ENCODE results near the gene TREML4. TPM values are rescaled to one million over a fixed set of nuclear protein-coding genes. Genes with fewer than 3 reads are reported as not detected.

TREML4 gene
- total and polyA plus RNA-seq, 2 of the 4 experiments (the other 2 are of a cell fraction): not detected

GRCh38 chr6:41222513-41222912 lies 5.6 kb upstream of the TREML4 start:
- ATAC-seq (ENCODE audit: low read depth): no peak
- Histone ChIP-seq H3K14ac (replicated peaks; ENCODE audit: low read depth, low read length) (no peak overlapping the region), H3K27ac (ENCODE audit: insufficient read depth, low read length) (no peak overlapping the region), H4K91ac (ENCODE audit: insufficient read depth, low read depth, low read length) (no peak overlapping the region), H3K4me2 (ENCODE audit: low read depth, low read length) (no peak overlapping the region), H3K4me1 (ENCODE audit: control insufficient read depth, insufficient read depth, low read length) (no peaks in the 10 kb centered on the region), H2BK15ac (ENCODE audit: low read depth, low read length) (no peak overlapping the region), H3K4me3 (ENCODE audit: insufficient read depth, low read depth, low read length) (no peak overlapping the region), H3K27me3 (ENCODE audit: control insufficient read depth, insufficient read depth, low read length) (no peaks in the 10 kb centered on the region; the same call in 1 of the 2 replicates), H4K5ac (ENCODE audit: low read depth, low read length) (no peak overlapping the region), H2AK9ac (replicated peaks; ENCODE audit: low read depth, low read length, poor library complexity) (no peak overlapping the region), H2BK120ac (ENCODE audit: low read depth, low read length) (no peak overlapping the region), H3K4ac (ENCODE audit: low read depth, low read length) (no peak overlapping the region), H3K9ac (ENCODE audit: low read depth, low read length) (no peak overlapping the region), H2AFZ (replicated peaks; ENCODE audit: low read length, poor library complexity) (no peak overlapping the region), H3K9me1 (ENCODE audit: insufficient read depth, low read length) (no peaks in the 10 kb centered on the region), H2BK20ac (ENCODE audit: low read depth, low read length) (no peak overlapping the region), H3K56ac (ENCODE audit: extremely low read depth, insufficient read depth, low read length) (no peak overlapping the region), H2BK5ac (ENCODE audit: low read depth, low read length, poor library complexity, severe bottlenecking) (no peak overlapping the region), H3K18ac (ENCODE audit: low read depth, low read length) (no peak overlapping the region), H3K9me3 (ENCODE audit: control insufficient read depth, insufficient read depth, low read length) (no peaks in the 10 kb centered on the region), H3K36me3 (ENCODE audit: control insufficient read depth, insufficient read depth, low read length) (no peaks in the 10 kb centered on the region), H4K20me1 (ENCODE audit: insufficient read depth, low read length) (no peaks in the 10 kb centered on the region), H2AK5ac (ENCODE audit: low read depth, low read length) (no peak overlapping the region), H3K23ac (ENCODE audit: low read depth, low read length) (no peak overlapping the region), H3K79me1 (ENCODE audit: low read depth in 1 of 2, low read length in 2 of 2) (no peaks in the 10 kb centered on the region), H4K8ac (ENCODE audit: low read depth in 2 of 2, low read length in 2 of 2) (no peak overlapping the region)
- in situ Hi-C loops (cut with MboI; ENCODE audit: low sequenced_read_pairs) (no loop called here), intact Hi-C loops (cut with micrococcal nuclease) (no loop called here), dilution Hi-C loops (cut with HindIII; ENCODE audit: low sequenced_read_pairs, unreplicated experiment) (no loop called here)
- no peak for DNase-seq
- no TSS peak for BruUV-seq (replicated peaks)
- no CpG with 5 or more reads among the region's 5 CpGs for WGBS, 2 experiments (ENCODE audit: extremely low coverage in 2 of 2, insufficient read length in 1 of 2)
- ChIA-PET CTCF (no interaction called here), POLR2A (ENCODE audit: unreplicated experiment) (no interaction called here)
- TF ChIP-seq BHLHE40 (IDR thresholded peaks at IDR 0.05; ENCODE audit: low read depth, low read length) (no peak), POLR2A (IDR thresholded peaks at IDR 0.05; ENCODE audit: low read depth, low read length) (no peak), MAFK (IDR thresholded peaks at IDR 0.05; ENCODE audit: low read depth, low read length) (no peak), FOS (IDR thresholded peaks at IDR 0.05; ENCODE audit: low read depth, low read length) (no peak), MAZ (IDR thresholded peaks at IDR 0.05; ENCODE audit: borderline replicate concordance, low read depth, low read length) (no peak)
- TF ChIP-seq, protein P1, sequence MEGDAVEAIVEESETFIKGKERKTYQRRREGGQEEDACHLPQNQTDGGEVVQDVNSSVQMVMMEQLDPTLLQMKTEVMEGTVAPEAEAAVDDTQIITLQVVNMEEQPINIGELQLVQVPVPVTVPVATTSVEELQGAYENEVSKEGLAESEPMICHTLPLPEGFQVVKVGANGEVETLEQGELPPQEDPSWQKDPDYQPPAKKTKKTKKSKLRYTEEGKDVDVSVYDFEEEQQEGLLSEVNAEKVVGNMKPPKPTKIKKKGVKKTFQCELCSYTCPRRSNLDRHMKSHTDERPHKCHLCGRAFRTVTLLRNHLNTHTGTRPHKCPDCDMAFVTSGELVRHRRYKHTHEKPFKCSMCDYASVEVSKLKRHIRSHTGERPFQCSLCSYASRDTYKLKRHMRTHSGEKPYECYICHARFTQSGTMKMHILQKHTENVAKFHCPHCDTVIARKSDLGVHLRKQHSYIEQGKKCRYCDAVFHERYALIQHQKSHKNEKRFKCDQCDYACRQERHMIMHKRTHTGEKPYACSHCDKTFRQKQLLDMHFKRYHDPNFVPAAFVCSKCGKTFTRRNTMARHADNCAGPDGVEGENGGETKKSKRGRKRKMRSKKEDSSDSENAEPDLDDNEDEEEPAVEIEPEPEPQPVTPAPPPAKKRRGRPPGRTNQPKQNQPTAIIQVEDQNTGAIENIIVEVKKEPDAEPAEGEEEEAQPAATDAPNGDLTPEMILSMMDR (conservative IDR thresholded peaks at IDR 0.05; ENCODE audit: low read depth, low read length): no peak
- TF ChIP-seq, protein P2, sequence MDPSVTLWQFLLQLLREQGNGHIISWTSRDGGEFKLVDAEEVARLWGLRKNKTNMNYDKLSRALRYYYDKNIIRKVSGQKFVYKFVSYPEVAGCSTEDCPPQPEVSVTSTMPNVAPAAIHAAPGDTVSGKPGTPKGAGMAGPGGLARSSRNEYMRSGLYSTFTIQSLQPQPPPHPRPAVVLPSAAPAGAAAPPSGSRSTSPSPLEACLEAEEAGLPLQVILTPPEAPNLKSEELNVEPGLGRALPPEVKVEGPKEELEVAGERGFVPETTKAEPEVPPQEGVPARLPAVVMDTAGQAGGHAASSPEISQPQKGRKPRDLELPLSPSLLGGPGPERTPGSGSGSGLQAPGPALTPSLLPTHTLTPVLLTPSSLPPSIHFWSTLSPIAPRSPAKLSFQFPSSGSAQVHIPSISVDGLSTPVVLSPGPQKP (IDR thresholded peaks at IDR 0.05; ENCODE audit: borderline replicate concordance, low read depth, low read length): no peak
